ENCODE results near the gene PTBP3. TPM values are rescaled to one million over a fixed set of nuclear protein-coding genes. Genes with fewer than 3 reads are reported as not detected.

PTBP3 gene
- polyA plus RNA-seq, 2 of the 4 experiments (the other 2 are of a cell fraction) = 55.7 to 105 TPM

DNA sequence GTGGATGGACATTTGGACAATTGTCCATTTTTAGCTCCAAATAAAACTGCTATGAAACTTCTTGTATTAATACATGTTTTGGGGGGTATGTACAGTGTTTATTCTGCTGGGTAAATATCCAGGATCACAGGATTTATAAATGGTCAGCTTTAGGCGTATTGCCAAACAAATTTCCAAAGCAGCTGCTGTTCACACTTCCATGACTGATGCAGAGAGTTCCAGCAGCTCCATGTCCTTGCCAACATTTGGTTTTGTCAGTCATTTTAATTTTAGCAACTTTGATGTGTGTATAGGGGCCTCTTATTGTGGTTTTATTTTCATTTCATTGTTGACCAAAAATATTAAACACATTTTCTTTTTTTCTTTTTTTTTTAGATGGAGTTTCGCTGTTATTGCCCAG is 148.5 kb downstream of the PTBP3 start:
- ATAC-seq (no peak), FAIRE-seq (no peak), DNase-seq (ENCODE audit: low read depth in 1 of 2, low spot score in 1 of 2) (no peak)
- Histone ChIP-seq H3K4me1 (peaks cover 14% of the 10 kb centered on the region), H3K9me3 (no peaks in the 10 kb centered on the region), H3K27ac (no peak overlapping the region), H3K4me3 (no peak overlapping the region), H3K4me2 (no peak overlapping the region)
- TF ChIP-seq CHD4 (IDR thresholded peaks at IDR 0.05; ENCODE audit: borderline replicate concordance) (no peak), TFCP2L1 (CRISPR knock-in tag; IDR thresholded peaks at IDR 0.05) (no peak), KDM5A (IDR thresholded peaks at IDR 0.05) (no peak)
- TF ChIP-seq, protein P1, sequence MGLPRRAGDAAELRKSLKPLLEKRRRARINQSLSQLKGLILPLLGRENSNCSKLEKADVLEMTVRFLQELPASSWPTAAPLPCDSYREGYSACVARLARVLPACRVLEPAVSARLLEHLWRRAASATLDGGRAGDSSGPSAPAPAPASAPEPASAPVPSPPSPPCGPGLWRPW (IDR thresholded peaks at IDR 0.05) = no peak
- ChIA-PET POLR2A (no interaction called here), CTCF (interaction anchor here (0.7 to 2.1 kb wide), 3 partner anchors 9 to 32 kb away, joined by 3 to 8 read pairs (median 3); partner anchors contain the start of gene SUSD1)
- WGBS (ENCODE audit: missing lambda C conversion rate) = 84% methylated on average over 2 of the region's 2 CpGs

DNA sequence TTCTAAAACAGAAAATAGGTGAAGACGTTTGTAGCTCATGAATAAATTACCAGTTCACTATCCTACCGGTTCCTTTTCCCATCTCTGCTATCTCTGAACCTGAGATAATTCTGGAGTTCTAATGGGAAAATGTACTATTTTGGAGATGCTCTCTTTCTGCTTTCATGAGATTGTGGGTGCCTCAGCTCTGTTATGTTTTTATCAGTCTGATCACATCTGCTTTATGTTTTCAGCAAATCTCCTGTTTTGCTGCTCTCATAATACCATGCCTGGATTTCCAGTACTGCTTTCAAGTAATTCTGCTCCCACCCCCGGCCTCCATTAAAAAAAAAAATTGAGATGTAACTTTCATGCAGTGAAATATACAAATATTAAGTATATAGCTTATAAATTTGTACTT is 149.2 kb downstream of the PTBP3 start:
- ATAC-seq (no peak), DNase-seq (ENCODE audit: low read depth in 1 of 2, low spot score in 1 of 2) (no peak), FAIRE-seq (no peak)
- ChIA-PET CTCF (interaction anchor here (0.7 to 2.1 kb wide), 6 partner anchors 9 to 17 kb away, joined by 3 to 8 read pairs (median 3); partner anchors contain the start of gene SUSD1), POLR2A (no interaction called here)
- Histone ChIP-seq H3K4me2 (no peak overlapping the region), H3K4me3 (no peak overlapping the region), H3K4me1 (peaks cover 20% of the 10 kb centered on the region), H3K27ac (no peak overlapping the region), H3K9me3 (no peaks in the 10 kb centered on the region)
- WGBS (ENCODE audit: missing lambda C conversion rate) = 68% methylated on average over 3 of the region's 3 CpGs
- TF ChIP-seq TP53 (CRISPR knock-in tag; IDR thresholded peaks at IDR 0.05) = no peak
- TF ChIP-seq SMC3 (IDR thresholded peaks at IDR 0.05) = no peak
- no peak for TF ChIP-seq NFE2L2 (conservative IDR thresholded peaks at IDR 0.05; ENCODE audit: low read length)
- TF ChIP-seq FOXS1 (CRISPR knock-in tag; IDR thresholded peaks at IDR 0.05) = no peak
- TF ChIP-seq, protein P2, sequence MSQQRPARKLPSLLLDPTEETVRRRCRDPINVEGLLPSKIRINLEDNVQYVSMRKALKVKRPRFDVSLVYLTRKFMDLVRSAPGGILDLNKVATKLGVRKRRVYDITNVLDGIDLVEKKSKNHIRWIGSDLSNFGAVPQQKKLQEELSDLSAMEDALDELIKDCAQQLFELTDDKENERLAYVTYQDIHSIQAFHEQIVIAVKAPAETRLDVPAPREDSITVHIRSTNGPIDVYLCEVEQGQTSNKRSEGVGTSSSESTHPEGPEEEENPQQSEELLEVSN (IDR thresholded peaks at IDR 0.05; ENCODE audit: borderline replicate concordance, low read depth) = no peak
- no peak for TF ChIP-seq RARB (CRISPR knock-in tag; IDR thresholded peaks at IDR 0.05)
- TF ChIP-seq EHMT2 (IDR thresholded peaks at IDR 0.05; ENCODE audit: low read depth) = no peak
- no peak for TF ChIP-seq FOSB (CRISPR knock-in tag; IDR thresholded peaks at IDR 0.05)
- no peak for TF ChIP-seq ZFP36 (IDR thresholded peaks at IDR 0.05; ENCODE audit: borderline replicate concordance, partially characterized antibody)
- no peak for TF ChIP-seq KDM5A (IDR thresholded peaks at IDR 0.05)
- TF ChIP-seq HDAC2 (IDR thresholded peaks at IDR 0.05) = no peak
- TF ChIP-seq HEYL (CRISPR knock-in tag; IDR thresholded peaks at IDR 0.05) = no peak
- TF ChIP-seq, protein P3, sequence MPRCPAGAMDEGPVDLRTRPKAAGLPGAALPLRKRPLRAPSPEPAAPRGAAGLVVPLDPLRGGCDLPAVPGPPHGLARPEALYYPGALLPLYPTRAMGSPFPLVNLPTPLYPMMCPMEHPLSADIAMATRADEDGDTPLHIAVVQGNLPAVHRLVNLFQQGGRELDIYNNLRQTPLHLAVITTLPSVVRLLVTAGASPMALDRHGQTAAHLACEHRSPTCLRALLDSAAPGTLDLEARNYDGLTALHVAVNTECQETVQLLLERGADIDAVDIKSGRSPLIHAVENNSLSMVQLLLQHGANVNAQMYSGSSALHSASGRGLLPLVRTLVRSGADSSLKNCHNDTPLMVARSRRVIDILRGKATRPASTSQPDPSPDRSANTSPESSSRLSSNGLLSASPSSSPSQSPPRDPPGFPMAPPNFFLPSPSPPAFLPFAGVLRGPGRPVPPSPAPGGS (IDR thresholded peaks at IDR 0.05) = no peak
- TF ChIP-seq JUN (IDR thresholded peaks at IDR 0.05) = no peak
- TF ChIP-seq CEBPB (IDR thresholded peaks at IDR 0.05) = no peak
- no peak for TF ChIP-seq GATA3 (IDR thresholded peaks at IDR 0.05; ENCODE audit: borderline replicate concordance)
- no peak for TF ChIP-seq KDM1A (IDR thresholded peaks at IDR 0.05; ENCODE audit: low read depth)
- no peak for TF ChIP-seq MAFK (IDR thresholded peaks at IDR 0.05; ENCODE audit: partially characterized antibody)

DNA sequence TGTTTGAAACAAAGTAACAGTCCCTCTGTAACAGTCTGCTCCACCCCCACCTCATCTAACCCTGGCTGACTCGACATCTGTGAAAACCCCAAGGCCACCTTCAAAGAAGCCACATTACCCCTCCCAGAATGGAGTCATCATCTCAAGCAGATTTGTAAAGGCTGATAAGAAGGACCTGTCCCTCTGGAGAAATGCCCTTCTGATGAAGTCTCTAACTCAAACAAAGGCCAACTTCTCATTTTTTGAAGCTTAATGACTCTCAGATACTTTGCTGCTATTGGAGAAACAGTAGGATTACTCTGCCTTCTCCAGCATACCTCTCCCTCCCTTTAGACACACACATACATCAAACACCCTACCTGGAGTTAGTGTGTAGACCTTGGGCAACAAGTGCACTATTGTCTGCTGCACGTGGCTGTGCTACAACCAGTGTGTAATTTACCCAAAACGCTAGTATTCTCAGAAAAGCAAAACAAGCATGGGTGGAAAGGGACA is 153.0 kb downstream of the PTBP3 start:
- CTCF ChIA-PET = interaction anchor here (0.5 to 1.7 kb wide), 9 partner anchors 14 to 151 kb away, joined by 3 to 6 read pairs (median 3); no protein-coding TSS in a partner anchor
- peak in 1 of 2 experiments; percentile 55 for DNase-seq (ENCODE audit: low read depth in 1 of 2, low spot score in 1 of 2)
- H3K4me2 ChIP-seq = peak overlapping the region; percentile 51
- no peak overlapping the region for H3K4me3 ChIP-seq
- WGBS (ENCODE audit: missing lambda C conversion rate) = 27% methylated on average over 3 of the region's 3 CpGs
- TF ChIP-seq, protein P4, sequence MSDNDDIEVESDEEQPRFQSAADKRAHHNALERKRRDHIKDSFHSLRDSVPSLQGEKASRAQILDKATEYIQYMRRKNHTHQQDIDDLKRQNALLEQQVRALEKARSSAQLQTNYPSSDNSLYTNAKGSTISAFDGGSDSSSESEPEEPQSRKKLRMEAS (IDR thresholded peaks at IDR 0.05) = peak; percentile 47; the same call in 1 of the 2 replicates
- TF ChIP-seq SMC3 (IDR thresholded peaks at IDR 0.05) (no peak), GATA3 (IDR thresholded peaks at IDR 0.05; ENCODE audit: borderline replicate concordance) (peak; percentile 70; the same call in 1 of the 2 replicates)
- no peaks in the 10 kb centered on the region for H3K9me3 ChIP-seq
- FAIRE-seq = no peak
- peak overlapping the region; percentile 61 to 83; a peak in 5 of 6 replicates for H3K27ac ChIP-seq
- POLR2A ChIA-PET = interaction anchor here (0.5 to 0.8 kb wide), 2 partner anchors 34 to 68 kb away, joined by 3 to 4 read pairs; no protein-coding TSS in a partner anchor
- peaks cover 38% of the 10 kb centered on the region for H3K4me1 ChIP-seq
- ATAC-seq = peak; percentile 26 to 27; a peak in 4 of 6 replicates

All from A549 (cell line).